NCI-H69 (cell line): ENCODE data around the gene POLRMT.
A peak's percentile ranks its signal among the peaks of the same experiment; 100 is the strongest.

Experiments used
- DNase-seq: peaks from one replicate; lab custom pipeline; 2025; lab: John Stamatoyannopoulos, UW

Gene POLRMT

GRCh38 chr19:579111-579841 is 54.1 kb downstream of the POLRMT start:
- no peak for DNase-seq

- no peak for DNase-seq
Measured at GRCh38 chr19:577439-578392, 55.6 kb downstream of the POLRMT start.

DNA sequence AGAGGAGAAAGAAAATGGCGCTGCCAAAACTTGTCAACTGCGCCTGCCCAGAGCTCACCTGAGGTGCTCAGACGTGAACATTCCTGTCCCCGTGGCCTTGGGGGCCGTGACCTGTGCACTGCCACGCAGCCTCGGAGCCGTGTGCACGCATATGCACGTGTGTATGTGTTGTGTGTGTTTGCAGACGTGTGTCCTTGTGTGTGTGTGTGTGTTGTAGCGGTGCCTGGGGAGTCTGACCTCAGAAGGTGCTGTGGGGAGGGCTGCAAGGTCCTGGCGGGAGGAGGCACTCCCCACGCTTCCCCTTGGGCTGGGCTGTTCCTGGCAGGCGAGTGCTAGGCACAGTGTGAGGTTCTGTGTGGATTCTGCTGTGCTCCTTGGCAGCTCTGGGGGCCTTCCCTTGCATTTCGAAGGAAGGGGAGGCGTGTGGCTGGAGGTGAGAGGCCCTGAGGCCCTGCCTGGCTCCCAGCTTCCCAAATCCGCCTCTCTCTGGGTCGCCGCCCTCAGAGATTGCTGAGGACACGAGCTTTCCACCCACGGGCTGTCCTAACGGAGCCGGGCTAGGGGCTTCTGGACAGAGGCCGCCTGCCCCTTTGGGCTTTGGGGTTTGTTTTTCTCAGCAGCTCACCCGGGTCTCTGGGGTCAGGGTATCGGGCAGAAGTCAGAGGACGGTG is 56.4 kb downstream of the POLRMT start:
- no peak for DNase-seq

- peak; percentile 29 for DNase-seq
Measured at GRCh38 chr19:575527-576506, 57.5 kb downstream of the POLRMT start.

GRCh38 chr19:574658-575526 is 58.4 kb downstream of the POLRMT start:
- peak; percentile 73 for DNase-seq

DNA sequence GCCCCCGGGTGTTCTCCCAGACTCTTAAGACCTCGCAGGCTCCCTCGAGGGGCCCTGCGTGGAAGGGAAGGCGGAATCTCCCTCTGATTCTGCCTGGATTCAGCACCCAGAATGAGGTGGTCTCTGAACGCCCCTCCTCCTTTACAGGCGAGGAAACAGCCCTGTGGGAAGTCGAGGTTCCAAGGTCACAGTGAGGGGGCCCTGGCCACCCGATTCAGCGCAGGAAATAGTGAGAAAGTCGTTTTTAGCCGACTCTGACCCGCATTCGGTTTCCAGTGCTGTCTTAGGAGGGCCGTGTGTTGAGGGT is 59.9 kb downstream of the POLRMT start:
- no peak for DNase-seq

DNA sequence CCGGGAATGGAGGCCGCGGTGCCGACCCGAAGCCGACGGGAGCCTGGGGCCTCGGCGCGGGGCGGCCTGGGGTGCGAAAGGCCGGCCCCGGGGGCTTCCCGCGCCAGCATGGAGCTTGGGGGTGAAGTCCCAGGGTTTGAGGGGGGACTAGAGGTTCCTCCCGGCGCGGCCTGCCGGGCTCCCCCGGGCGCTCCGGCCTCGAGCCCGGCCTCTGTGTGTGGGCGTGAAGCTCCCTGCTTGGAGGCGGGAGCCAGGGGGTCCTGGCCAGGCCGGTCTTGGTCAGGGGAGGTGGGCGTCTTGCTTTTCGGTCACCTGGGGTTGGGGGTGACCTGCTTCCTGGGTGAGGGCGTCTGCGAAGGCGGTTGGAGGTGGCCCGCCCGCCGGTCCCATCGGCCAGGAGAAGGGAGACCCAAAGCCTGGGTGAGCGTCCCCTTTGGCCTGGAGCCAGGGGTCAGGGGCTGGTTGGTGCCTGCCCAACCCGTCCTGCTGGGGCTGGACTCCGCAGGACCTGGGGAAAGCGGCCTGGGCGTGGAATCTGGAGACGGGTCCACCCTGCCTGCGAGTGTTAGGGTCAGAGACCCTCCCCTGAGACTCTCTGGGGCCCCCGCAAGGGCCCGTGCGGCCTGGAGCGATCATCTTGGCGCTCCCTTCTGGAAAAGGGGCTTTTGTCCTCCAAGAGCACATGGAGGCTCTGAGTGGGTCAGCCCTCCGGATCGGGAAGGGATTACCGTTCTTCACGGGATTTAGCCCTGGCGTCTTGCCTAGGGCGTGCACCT is 60.4 kb downstream of the POLRMT start:
- peak; percentile 66 for DNase-seq

DNA sequence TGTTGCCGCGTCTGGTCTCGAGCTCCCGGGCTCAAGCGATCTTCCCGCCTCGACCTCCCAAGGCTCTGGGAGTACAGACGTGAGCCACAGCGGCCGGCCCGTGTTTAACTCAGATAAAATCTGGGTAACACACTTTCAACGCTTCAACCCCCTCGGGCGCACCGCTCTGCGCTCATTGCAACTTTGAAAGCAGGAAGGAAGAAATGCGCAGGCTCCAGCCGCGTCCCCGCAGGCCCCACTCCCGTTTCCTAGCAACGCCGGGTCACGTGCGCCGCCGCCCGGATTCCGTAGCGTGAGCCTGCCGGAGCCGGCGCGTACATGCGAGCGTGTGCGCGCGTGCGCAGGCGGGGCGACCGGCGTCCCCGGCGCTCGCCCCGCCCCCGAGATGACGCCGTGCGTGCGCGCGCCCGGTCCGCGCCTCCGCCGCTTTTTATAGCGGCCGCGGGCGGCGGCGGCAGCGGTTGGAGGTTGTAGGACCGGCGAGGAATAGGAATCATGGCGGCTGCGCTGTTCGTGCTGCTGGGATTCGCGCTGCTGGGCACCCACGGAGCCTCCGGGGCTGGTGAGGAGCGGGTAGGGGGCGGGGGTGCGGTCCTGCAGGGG is 61.1 kb downstream of the POLRMT start, which contains the start of gene BSG:
Gene BSG, plus strand, starts transcription at position 457 of the 603 bp plus-strand sequence. Its CDS starts 39 bp downstream, at position 496.
- peak; percentile 99 for DNase-seq

GRCh38 chr19:571566-571974 is 61.8 kb downstream of the POLRMT start:
- DNase-seq: peak; percentile 75

DNA sequence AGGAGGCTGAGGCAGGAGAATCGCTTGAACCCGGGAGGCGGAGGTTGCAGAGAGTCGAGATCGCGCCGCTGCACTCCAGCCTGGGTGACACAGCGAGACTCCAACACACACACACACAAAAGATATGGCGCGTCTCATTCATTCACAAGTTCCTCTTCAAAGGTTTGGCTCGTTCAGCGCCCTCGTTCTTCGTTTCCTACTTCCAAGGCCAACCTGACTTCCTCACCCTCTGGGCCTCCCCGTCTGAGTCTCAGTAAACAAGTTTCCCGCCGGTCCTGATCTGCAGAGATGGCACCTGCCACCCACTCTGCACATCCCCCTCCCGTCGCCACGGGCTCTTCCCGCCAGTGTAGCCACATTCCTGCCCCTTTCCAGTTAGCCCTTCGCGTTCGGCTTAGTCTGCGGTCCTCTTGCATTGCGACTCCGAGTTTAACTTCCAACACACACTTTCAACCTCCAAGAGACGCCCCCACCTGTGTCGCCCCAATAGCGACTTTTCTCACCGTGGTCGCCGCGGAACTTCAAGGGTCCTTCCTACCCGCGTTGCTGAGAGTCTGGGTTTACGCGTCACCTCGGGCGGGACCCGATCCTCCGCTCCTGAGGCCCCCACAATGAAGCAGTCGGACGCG is 62.3 kb downstream of the POLRMT start:
- DNase-seq: peak; percentile 92

GRCh38 chr19:570251-570686 is 63.1 kb downstream of the POLRMT start:
- peak; percentile 43 for DNase-seq

- no peak for DNase-seq
Measured at GRCh38 chr19:567296-567900, 65.9 kb downstream of the POLRMT start.
